Measurements from ENCODE around the gene ITGA2.

The ITGA2 gene

GRCh38 chr5:53055365-53055764 is 66.2 kb downstream of the ITGA2 start:
- DNase-seq: no peak

DNA sequence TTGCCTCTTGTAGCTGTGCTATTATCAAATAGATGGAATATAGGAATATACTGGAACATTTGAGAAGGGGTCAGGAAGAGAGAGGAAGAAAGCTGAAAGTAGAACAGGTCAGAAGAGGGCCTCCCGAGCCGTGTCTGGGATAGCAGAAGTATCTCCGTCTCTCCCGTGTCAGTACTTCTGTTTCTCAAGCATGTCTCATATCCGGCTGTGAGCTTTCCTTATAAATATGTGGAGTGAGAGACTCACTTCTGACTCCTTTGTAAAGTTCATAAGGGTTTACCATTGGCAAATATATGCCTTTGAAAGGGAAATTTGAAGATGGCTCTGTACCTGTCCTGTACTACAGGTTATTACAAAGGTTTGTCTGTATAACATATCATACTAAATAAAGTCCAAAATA is 70.1 kb downstream of the ITGA2 start:
- DNase-seq: no peak

DNA sequence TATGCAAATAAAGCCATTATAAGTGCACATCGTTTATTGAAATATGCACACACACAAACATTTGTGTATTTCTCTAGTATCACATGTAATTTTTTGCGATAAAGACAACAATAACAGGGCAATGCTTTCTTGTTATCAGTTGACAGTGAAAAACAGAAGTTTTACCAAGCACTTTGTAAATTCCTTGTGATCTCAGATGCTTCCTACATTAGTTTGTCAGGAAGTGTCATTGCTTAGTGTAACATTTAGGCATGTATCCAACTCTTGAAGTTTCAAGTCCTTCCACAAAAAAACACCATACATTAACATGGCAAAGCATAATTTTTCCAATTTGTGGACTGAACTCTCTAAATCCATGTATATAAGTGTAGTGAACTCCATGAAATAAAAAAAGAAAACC is 74.0 kb downstream of the ITGA2 start:
- DNase-seq: no peak

GRCh38 chr5:53063791-53064190 is 74.6 kb downstream of the ITGA2 start:
- DNase-seq: no peak

- DNase-seq: no peak
Measured at GRCh38 chr5:53066088-53066487, 76.9 kb downstream of the ITGA2 start.

DNA sequence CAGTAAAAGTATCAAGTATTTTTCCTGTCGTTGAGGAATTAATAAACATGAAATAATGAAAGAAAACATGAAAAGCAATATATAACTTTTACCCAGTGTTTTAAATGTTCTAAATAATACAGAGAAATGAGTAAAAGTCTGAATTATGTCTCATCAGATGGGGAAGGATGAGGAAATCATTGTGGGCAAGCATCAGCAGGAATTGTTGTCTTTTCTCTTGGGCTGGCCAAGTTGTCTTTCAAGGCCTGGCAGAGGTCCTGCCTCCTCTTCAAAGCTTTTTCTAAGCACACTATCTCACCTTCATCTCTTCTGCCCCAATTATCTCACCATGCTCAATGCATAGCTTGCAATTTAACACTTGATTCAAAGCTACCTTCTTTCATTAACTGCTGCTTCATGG is 78.5 kb downstream of the ITGA2 start:
- no peak for DNase-seq

DNA sequence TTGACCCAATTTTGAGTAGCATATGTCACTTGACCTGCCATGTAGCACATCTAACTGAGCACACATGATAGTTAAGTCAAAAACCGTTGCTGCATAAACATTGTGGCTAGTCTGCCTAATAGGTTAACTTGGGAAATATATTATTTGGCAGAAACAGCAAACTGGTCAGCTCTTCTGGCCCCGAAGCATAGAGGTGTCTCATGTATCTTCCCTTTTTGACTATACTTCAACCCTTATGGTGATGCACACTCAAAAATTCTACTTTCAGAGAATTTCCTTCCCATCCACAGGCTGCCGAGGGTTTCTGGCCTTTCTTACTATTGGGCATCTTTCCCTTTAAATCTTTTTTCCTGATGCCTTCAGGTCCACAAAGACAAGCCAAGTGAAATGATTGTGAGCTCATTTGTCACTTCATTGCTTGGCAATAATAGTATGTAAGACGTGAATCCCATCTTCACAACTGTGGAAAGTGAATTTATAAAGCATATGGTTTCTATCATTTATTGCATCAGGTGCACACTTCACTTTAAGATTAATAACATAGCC is 79.2 kb downstream of the ITGA2 start:
- no peak for DNase-seq

DNA sequence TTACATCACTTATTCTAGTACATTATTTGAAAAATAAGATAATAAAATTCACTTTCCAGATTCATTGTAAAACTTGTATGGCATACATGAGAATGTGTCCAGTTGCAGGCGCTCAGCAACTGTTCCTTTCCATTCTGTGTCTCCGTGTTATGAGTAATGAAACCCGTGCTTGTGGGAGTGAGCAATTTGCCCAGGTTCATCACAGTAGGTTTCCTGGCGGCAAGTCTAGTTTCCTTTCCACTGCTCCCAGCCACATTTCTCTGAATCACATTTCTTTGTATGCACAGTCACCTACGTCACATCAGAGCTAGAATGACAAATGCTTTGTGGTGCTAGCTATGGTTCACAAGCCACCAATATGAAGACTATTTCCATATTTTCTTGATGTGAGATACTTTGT is 80.5 kb downstream of the ITGA2 start:
- DNase-seq: no peak

GRCh38 chr5:53071298-53071697 is 82.1 kb downstream of the ITGA2 start:
- DNase-seq: no peak

- DNase-seq: no peak
Measured at GRCh38 chr5:53071738-53072137, 82.6 kb downstream of the ITGA2 start.

DNA sequence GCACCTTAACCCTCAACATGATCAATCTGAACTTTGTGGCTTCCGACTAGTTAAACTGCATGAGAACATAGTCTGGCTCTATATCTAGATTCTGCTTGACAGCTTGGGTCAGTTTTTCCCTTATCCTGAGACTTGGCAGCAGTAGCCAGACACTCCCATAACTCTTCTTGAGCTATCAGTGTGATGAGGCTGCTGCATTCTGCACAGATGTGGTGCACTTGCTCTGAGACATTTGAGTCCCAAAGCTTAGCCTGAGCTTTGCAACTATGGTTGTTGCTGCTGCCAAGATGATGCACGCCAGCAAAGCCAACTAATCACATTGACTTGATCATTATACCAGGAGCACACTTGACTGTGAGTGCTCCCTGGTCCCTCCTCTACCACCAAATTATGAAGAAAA is 84.2 kb downstream of the ITGA2 start:
- no peak for DNase-seq

DNA sequence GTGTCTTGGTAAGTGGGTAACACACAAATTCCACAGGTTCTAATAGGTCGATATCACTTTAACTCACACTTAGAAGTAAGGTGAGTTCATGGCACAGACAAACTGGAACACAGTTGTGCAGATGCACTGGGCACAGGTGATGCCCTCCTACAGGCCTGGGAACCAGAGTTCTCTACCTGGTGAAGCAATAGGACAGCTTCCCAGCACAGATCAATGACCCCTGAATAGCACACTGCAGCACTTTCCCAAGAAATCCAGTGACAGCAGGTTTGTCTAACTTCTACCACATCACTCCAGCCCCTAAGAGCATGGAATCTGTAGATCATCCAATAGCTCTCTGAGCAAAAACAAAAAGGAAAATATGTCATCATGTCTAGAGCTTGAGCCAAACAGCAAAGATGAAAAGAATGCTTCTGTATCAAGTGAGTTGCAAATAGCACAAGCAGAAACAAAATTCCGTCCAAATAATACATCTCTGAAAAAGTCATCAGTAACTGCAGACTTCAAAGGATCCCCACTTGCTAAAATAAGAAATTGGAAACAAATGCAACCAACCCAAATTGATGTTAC is 86.9 kb downstream of the ITGA2 start:
- no peak for DNase-seq

DNA sequence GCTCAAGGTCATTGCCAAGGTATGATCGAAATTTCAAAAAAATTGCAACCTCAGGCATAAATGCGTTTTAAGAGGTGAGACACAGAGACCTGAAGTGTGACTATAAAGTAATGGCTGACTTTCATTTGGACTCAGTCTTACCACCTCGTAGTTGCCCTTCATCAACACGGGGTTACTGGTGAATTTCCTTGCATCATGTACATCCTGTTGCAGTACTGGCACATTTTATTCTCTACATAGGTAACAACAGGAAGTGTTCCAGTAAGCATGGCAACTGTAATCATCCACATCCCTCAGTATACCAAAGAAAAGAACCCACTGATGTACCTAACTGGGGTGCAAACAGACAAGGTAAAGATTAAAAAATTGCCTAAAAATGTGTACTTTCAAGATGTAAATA is 91.1 kb downstream of the ITGA2 start:
- DNase-seq: no peak

GRCh38 chr5:53083927-53084326 is 94.8 kb downstream of the ITGA2 start:
- no peak for DNase-seq

GRCh38 chr5:53084546-53085255 is 95.5 kb downstream of the ITGA2 start:
- DNase-seq: no peak

- DNase-seq: peak in 5 of 56 donors; percentile 6 to 12 (median 10)
Measured at GRCh38 chr5:53087171-53087570, 98.0 kb downstream of the ITGA2 start.

GRCh38 chr5:53087621-53088121 is 98.5 kb downstream of the ITGA2 start:
- DNase-seq: peak in 50 of 56 donors; percentile 2 to 79 (median 36)

- no peak for DNase-seq
Measured at GRCh38 chr5:53089481-53089991, 100.4 kb downstream of the ITGA2 start.

GRCh38 chr5:53090229-53090628 is 101.1 kb downstream of the ITGA2 start:
- no peak for DNase-seq

- no peak for DNase-seq
Measured at GRCh38 chr5:53091289-53091688, 102.1 kb downstream of the ITGA2 start.

DNA sequence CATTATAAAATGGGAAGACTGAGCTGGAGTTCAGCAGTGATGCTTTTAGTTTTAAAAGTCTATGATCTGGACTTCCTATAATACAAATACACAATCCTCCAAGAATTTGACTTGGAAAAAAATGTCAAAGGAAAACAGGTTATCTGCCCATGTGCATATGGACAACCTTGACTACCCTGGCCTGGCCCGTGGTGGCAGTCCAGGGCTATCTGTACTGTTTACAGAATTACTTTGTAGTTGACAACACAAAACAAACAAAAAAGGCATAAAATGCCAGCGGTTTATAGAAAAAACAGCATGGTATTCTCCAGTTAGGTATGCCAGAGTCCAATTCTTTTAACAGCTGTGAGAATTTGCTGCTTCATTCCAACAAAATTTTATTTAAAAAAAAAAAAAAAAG is 103.1 kb downstream of the ITGA2 start:
- no peak for DNase-seq

DNA sequence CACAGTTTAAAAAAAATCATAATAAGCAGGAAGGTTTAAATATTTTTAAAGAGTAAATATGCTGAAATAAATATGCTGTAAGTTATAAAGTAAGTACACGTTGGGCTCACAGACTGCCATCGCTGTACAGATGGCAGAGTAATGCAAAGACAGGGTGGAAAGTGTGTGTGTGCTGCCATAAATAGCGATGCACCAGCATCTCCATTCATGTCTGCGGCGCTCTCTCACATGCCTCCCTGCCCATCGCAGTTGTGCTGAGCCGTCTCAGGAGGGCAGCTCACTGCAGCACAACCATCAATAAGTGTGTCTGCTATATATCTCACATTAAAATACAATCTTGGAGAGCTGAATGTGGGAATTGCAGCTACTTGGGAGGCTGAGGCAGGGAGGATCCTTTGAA is 106.1 kb downstream of the ITGA2 start:
- DNase-seq: no peak

Data from amygdala (tissue), 56 donors.